Kidney capillary endothelial cell (primary cell): ENCODE measurements around the gene MRPL58.
A peak's percentile ranks its signal among the peaks of the same experiment; 100 is the strongest.

Source experiments
- DNase-seq: peaks from one replicate; pipeline ENCODE4 v3.0.0-alpha.2; 2018; ENCODE audit warnings: low spot score

The MRPL58 gene

DNA sequence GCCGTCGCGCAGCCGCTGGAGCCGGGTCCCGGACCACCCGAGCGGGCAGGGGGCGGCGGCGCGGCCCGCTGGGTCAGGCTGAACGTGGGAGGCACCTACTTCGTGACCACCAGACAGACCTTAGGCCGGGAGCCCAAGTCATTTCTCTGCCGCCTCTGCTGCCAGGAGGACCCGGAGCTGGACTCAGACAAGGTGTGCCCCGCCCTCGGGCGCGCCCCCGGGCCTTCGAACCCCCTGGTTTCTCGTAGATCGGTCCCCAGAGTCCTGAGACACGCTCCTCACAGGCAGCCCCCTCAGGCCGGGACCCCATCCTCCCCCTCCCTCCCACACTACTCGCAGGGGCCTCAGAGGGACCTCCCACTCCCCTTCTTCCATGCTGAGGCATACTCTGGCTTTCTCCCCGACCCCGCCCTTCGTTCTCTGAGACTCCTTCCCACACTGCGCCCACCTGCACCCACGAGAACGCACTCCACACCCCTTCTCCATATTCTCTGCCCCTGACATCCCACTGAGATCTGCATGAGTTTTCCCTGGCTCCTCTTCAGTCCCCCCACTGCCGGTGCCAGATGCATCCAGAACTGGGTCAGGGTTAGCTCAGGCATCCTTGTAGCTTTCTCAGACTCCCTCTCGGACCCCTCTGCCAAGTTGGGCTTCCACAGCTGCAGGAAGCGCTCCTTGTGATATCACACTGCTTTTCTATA, 35.1 kb downstream of the MRPL58 start:
- DNase-seq, result no peak

DNA sequence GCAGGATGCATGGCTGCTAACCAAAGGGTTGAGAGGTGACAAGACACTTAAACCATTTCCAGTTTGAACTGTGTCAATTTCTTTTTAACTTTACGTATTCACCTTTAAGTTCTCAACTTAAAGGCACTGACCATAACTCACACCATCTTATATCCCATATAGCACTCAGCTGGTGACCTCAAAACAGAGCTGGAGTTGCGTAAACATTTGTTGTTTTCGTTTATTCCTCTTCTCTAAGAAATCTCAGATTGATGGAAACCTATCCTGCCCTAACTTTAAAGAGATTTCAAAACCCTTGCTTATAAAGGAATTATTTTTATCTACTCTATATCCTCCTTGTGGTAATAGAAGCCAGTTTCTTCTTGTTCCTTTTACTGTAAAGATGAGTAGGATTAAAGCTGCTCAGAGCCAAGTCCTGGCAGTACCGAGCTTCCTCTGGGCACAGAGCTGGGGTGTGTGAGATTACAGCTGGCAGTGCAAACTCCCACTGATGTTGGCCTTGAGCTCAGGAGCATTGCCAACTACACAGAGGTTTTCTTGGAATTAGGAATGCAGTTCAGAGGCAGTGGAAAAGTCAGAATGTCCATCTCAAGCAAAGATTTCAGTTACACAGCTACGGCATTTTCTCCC, 35.9 kb downstream of the MRPL58 start:
- DNase-seq, result no peak

DNA sequence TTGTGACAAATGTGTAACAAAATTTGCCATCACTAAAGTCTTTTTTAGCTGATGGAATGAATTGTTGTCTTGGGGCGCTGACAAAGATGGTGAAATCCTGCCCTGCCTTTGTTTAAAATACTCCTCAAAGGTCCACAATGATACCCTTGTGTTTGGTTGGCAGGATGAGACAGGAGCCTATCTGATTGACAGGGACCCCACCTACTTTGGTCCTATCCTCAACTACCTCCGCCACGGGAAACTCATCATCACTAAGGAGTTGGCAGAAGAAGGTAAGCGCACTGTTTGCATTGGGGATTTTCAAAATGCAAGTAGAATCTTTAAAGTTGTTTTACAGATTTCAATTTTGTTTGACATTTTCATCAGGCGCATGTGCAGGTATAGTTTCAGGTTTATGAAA, 36.6 kb downstream of the MRPL58 start:
- no peak for DNase-seq

DNA sequence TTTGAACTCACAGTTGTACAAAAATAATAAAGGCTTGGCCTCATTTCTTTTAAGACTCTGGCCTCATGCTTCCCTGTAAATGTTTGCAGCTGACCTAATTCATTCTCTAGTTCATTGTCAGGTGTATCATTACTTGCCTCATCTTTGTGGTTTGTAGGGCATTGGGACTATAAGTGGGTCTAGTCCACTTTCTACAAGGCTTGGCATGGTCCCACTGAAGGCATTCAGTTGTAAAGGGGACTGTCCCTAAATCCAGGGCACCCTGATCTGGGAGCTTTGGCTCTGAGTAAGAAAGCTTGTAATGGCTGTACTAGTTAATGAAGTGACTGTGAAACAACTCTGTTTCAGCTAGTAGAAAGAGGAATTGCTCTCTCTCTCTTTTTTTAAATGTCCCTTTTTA, 37.2 kb downstream of the MRPL58 start:
- no peak for DNase-seq

DNA sequence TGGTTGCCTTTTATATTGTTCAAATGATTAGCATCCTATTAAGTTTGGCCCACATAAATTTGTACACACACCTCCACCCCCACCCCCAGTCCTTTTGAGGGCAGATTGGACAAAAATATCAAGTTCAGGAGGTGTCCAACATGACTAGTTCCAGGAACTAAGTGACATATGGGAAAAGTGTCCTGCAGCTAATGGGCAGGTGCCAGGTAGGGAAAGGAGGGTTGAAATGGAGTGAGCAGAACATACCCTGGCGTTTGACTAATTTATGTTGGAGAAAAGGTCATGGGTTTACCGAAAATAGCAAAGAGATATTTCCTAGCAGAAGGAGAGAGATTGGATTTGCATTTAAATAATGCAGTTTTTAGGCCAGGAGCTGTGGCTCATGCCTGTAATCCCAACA, 39.5 kb downstream of the MRPL58 start:
- no peak for DNase-seq

DNA sequence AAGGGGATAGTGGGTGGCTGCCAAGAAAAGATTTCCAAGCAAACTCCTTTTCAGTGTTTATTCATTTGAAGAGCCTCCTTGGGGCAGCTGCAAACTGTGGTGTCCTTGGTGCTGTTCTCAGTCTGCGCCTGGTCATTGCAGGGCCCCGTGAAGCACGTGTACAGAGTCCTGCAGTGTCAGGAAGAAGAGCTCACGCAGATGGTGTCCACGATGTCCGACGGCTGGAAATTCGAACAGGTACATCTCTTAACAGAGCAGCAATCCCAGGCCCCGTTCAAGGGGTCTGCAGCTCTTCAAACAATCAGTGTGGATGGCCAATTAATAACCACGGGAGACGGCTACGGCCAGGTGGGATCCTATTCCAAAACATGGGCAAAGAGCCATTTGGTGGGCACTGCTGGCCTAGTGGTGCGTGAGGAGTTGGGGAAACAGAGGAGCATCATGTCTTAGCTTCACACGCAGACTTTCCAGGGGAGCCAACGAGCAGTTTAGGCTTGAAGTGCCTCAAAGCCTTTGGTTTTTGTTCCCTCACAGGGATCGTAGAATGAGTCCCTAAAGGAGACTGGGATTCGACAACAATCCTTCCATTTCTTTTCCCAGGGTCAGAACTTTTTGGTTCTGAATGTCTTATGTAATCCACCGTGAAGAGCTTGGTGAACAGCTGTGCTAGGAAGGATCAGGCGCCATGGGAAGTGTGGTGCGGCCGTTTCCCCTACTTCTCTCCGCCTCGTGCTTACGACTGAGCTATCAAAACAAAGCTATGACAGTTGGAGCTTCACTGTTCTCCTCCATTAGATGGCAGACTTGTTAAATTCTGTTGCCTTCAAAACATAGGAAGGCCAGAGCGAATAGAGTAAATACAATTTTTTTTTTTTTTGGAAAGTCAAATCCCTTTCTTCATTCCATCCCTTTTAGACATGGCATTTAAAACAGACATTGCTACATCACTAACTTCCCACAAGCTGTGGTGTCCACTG, 47.2 kb downstream of the MRPL58 start:
- no peak for DNase-seq

DNA sequence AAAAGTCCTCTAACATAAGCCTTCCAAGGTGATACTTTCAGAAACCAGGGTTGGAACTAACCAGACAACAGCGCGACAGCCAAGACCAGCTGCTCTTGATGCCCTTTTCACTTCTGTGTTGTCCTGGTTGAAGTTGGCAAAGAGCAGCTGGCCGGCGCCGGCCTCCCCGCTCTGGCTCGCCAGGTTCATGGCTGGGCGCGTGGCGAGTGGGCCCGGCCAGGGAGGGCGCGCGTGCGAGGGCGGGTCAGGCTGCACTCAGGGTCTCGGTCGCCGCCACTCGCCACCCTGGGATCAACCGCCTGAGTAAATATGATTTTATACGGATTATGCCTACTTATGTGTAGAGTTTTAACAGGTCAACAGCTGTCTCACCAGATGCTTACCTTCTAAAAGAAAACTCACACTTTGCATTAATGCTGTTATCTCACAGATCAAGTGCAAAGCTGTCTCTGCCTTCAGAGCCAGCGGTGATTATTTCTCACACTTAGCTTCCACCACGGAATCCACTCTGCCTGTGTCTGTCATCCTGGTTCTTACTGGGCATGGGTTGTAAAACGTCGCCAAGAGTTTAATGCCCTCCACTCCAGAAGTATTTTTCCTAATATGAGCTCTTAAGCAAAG, 48.1 kb downstream of the MRPL58 start:
- no peak for DNase-seq

DNA sequence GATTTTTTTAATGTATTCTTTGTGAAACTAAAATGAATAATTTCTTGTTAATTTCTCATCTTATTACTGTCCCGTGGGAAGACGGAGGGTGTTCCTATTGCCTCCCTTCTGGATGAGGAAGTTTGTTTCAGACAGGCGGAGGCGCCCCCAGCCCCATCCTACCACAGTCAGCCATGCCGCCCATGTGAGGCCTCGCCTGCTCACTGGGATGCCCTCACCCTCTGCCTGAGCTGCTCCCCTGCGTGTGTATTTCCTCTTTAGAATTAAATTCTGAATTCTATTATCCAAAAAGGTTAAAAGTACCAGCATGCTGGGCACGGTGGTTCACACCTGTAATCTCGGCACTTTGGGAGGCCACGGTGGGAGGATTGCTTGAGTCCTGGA, 48.6 kb downstream of the MRPL58 start:
- DNase-seq, result no peak

DNA sequence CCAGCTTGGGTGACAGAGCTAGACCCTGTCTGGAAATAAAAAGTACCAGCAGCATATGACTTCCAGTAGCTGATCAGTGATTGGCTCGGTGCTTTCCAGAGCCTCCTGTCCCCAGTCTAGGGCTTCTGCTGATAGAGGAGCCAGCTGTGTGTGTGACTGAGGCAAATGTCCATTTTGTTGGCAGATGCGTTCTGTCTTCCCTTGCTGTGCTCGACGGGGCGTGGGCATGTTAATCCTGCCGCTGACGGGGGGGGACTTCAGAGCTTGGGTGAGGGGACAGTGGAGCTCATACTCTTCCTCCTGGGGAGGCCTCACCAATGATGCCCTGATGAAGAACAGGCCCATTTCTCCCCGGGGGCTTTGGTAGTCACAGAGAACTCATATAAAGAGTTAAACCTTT, 49.1 kb downstream of the MRPL58 start:
- no peak for DNase-seq

DNA sequence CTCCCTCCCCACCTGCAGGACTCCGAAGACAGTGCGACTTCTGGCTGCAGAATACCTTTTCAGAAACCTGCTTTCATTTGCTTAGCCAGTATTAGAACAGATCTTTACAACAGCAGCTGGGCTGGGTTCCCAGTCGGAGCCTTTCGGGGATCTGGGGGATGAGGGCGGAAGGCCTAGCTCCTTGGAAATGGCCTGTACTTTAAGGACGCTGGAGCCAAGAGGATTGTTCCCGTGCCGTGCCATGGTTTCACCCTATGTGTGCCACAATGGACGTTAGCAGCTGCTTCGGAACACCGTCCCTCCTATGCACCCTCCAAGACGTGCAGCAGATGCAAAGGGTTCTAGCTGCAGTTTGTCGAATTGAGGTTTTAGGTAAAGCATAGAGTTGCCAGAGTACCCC, 50.7 kb downstream of the MRPL58 start:
- DNase-seq, result no peak

DNA sequence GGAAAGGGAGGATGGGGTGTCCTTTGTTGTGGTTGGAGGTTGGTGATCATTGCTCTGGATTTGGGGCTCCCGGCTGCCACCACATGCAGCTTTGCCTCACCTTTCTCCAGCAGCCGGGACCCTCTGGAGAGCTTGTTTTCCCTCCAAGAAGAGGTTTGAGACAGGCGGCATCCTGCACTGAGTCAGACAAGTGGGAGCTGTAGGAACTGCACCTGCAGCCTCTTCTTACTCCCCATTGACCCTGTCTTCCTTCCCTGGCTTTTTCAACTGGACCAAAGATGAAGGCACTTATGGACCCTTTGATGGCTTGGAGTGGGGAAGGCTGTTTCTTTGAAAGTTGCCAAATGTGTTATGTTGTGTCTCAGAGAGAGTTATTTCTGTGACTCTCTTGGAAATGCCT, 51.2 kb downstream of the MRPL58 start:
- DNase-seq, result no peak

DNA sequence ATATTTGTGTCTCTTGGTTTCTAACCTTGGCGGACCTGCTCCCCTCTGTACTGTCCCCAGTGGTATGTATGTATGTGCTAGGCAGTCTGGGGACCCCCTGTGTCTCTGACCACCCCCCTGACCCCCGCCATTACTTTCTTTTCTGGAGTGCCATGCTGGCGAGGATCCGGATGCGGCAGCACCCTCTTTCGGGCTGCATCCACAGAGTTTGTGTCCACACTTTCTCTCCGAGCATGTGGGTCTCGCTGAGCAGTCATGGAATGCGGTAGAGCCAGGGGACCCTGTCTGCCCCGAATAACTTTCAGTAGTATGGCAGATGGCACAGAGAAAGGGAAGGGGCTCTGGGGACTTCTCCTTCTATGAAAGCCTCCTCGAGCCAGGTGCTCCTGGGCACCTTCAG, 51.6 kb downstream of the MRPL58 start:
- no peak for DNase-seq

DNA sequence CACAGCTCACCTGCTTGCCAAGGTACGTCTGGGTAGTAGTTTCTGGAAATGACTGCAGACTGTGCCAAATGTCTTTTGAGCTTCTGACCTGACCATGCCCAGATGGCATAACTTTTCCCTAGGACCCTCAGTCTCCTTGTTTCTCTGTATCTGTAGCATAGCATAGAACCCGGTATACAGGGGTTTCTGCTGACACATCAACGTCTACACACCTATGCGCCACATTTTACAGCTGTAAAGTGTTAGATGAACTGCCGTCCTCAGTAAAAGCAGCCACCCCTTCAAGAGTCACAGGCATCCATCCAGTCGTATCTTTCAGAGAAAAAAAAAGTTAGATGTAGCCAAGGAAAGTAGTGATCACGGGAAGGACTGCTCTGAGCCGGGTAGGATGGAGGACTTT, 52.0 kb downstream of the MRPL58 start:
- no peak for DNase-seq

DNA sequence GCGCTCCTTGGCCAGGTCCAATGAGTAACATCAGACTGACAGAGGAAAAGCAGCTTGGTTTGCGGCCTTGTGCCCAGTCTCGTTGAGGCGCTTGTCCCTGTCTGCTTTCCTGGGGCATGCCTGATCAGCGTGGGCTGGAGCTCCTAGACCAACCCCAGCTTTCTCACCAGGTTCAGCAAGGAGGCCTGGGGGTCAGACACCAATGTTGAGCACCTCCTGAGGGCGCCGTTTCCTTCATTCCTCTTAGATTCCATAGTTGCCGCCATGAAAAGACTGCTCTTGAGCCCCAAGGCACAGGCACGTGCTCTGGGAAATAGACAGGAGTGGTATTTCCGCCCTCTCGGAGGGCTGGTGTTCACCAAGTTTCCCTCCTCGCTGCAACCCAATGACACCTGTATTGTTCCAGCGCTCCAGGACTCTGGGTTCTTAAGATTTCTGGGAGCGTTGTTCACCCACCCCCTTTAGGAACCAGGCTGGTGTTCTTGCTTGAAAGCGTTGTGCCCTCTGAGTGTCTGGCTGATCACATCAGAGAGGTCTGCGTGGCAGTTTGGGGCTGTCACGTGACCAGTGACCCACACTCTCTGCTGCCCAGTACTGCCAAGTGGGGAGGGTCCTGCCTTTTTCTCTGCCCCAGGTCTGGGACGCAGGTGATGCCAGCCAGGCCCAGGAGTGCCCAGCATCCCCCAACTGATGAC, 52.5 kb downstream of the MRPL58 start:
- DNase-seq, result no peak

DNA sequence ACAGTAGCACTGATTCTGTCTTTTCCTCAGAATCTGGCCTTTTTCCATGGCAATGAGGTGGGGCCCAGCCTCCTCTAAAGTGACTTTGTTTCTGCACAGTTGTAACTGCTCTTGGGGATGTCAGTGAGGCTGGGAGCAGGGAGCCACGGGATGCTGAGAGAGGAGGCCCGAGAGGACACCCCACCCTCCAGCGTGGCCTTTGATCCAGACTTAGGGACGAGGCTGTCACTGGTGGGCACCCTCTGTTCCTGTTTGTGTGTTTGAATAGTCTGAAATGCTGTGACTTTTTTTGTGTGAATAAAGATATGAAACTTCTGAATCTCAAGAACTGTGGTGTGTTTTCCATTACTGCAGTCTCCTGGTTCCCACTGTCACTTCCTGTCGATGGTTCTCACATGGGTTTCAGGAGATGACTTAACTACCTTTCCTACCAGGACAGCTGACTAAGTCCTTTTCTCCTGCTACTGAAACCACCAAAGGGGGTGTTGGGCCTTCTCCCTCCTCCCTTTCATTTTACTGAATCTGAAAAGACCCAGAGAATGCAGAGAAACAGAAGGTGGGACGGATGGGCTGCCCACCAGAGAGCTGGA, 53.2 kb downstream of the MRPL58 start:
- peak; percentile 54 for DNase-seq

DNA sequence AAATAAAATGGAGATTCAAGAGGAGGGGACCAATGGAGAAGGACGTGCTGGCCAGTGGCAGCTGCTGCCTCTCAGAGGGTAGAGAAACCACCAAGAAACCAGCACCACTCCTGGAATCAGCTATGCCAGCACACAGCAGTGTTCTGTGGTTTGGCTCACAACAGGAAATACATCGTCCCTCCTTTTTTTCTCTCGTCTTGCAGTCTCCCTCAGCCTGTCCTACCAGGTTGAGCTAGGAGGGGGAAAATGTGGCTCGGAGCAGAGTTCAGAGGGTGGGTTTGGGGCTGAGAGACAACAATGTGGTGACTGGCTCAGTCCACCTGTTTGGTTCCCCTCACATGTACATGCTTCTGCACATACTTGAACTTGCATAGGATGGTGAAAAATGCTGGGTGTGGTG, 55.4 kb downstream of the MRPL58 start:
- DNase-seq, result no peak

DNA sequence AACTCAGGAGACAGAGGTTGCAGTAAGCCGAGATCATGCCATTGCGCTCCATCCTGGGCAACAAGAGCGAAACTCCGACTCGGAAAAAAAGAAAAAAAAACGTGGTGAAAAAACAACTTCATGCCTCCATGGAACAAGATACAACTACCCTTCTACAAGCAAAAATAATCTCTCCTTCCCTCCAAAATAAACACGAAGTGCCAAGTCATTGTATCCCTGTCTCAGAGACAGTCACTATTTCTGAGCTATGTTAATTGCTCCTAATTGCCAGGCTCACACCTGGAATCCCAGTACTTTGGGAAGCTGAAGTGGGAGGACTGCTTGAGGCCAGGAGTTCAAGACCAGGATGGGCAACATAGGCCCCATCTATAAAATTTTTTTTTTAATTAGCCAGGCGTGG, 56.3 kb downstream of the MRPL58 start:
- no peak for DNase-seq

DNA sequence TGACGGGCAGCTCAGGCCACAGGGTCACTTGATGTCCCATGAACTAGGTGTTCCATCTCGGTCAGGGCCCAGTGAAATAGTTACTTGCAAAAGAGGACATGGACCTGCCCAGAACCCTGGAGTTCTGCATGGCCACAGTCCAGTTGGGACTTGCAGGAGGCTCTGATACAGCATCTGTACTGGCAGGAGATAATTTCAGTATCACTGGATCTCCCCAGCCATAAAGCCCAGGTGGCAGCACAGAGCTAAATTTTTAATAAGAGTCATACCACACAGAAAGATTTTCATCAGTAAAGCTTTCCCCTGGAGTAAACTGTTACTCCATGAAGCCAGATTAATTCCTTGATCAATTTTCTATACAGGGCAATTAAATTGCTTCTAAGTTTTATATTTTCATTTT, 57.3 kb downstream of the MRPL58 start:
- DNase-seq, result no peak
